ENCODE data around the gene TMEM127.
"Not testable (repeated sequence)": the region's sequence is repeated elsewhere in the genome, so short reads cannot be mapped to it uniquely, and the experiment has no call there.

The TMEM127 gene

GRCh38 chr2:96265840-96266679, at the start of gene TMEM127, which contains the start of gene CIAO1:
Gene TMEM127 (minus strand): TSS chr2:96265997. CDS start chr2:96265381, 616 bp downstream.
Gene CIAO1 (plus strand): TSS chr2:96266225. CDS start chr2:96266351, 126 bp downstream.
- DNase-seq (ENCODE audit: low read depth): peak; percentile 98

DNA sequence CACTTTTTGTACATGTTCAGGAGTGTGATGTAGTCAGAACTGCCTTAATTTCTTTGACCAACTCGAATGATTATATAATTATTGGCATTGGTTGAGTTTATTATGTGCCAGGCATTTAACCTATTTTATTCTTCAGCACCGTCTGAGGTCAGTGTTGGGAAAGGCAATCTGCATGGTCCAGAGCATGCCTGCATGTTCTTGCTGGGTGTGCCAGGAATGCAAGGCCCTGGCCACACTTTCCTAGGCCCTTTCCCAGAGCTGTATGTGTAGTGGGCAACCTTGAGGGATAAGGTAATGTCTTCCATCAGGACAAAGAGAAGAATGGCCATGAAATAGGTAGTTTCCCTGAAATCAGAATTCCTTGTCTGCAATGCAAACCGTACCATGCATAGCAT, 49.2 kb upstream of the TMEM127 start:
- no peak for DNase-seq (ENCODE audit: low read depth)

DNA sequence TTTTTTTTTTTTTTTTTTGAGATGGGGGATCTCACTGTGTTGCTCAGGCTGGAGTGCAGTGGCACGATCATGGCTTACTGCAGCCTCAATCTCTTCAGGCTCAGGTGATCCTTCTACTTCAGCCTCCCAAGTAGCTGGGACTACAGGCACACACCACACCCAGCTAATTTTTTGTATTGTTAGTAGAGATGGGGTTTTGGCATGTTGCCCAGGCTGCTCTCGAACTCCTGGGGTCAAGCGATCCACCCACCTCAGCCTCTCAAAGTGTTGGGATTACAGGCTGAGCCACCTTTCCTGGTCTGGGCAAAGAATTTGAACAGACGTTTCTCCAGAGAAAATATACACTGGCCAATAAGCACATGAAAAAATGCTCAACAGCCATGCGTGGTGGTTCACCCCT, 42.5 kb upstream of the TMEM127 start:
- DNase-seq (ENCODE audit: low read depth): no peak

GRCh38 chr2:96306370-96306769, 40.6 kb upstream of the TMEM127 start:
- DNase-seq (ENCODE audit: low read depth): no peak

DNA sequence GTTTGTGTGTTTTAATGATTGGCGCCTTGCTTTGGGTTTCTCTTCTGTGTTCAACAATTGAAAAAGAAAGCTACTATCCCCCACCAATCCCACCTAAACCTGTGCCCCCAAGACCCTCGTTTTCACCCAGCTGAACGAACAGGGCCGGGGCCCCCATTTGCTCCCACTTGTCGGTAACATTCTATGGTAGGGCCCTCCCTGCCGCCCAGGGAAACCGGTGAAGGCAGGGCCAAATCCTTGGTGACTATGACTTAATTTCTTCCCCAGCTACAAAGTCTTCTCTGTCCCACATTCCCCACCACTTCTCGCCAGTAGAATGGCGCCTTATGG, 40.1 kb upstream of the TMEM127 start:
- DNase-seq (ENCODE audit: low read depth): no peak

DNA sequence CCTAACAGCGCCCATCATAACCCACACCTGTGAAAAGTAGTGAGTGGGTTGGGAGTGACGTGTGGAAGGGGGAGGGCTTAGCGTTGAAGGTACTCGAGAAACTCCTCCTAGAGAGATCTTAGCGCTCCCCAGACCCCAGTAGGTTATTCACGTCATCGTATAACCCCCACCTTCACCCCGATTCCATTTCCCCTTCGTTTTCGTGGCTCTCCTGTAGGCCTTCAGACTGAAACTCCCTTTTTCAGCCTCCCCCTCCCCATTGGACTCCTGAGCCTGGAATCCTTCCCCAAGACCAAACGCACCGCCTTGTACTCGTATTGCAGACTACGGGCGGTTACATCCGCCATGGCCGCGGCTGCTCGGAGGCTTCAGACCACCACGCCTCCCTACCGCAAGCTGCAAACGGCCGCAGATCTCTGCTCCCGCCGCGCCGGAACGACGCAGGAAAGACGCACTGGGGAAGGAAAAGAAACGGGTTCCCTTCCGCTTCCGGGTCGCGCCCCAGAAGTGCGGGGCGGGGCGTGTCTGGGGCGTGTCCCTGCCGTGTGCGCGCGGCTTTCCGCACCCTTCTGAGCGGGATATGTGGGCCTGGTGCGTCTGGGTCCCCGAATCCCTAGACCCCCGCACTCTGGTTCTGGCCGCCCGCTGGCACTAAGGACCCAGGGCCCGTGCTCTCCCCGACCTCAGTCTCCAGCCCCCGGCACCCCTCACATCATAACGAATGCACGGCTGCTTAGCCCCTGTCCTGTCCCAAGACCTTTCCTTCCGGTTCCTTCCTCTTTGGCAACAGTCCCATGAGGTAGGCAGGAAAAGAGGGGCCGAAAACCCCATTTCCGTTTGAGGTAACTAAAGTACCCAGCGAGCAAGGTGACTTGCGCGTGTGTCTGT, 39.5 kb upstream of the TMEM127 start, which contains the start of gene SNRNP200:
TSS of gene SNRNP200 (minus strand) at position 456 of the 888 bp plus-strand sequence. CDS start at position 347, 109 bp downstream.
- peak; percentile 79 for DNase-seq (ENCODE audit: low read depth)

DNA sequence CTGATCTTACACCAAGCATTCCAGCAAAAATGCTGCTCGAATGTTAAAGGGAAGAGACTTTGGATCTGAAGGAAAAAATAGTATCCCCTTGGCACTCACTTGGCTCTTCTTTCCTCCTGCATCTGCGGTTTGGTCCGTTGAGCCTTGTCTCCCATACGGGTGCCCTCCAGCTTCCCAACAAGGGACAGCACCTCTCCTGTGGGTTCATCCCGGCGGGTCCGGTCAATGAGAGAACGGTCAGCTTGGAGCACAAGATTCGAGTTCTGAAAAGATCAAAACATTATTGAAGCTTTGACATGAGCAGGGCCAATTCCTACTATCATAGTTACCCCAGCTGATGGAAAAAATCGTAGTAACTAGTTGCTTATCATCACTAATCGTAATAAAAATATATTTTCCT, 38.8 kb upstream of the TMEM127 start:
- no peak for DNase-seq (ENCODE audit: low read depth)

DNA sequence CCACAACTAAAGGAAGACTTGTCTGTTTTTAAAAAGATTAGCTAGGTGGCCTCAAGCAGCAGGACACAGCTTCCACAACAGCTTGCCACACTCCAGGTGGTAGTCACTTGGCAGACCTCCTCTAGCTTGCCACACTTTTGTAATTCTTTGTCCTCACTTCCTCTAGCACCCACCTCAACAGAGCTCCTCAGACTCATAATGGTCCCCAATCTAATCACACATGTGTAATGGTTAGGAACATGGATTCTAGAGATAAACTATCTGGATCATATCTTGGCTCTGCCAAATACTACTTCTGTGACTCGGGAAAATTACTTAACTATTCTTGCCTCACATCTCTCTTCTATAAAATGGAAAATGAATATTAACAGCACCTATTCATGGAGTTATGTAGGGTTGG, 36.1 kb upstream of the TMEM127 start:
- DNase-seq (ENCODE audit: low read depth): no peak

DNA sequence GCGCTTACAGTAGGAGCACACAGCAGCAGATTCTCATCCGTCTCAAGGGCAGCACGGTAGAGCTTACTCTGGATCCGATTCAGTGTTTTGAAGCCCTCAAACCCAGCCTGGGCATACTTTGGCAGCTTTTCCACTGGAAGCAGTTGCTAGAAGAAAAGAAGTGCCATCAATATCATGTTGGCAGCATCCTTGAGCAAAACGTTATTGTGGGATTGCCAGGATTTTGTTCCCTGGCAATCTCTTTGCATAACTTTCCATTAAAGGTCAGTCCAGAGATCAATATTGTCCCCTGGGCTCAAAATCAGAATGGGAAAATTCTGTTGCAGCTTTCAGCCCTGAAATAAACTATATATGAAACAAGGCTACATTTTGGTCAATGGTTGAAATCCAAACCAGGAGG, 31.1 kb upstream of the TMEM127 start:
- no peak for DNase-seq (ENCODE audit: low read depth)

GRCh38 chr2:96294271-96294670, 28.5 kb upstream of the TMEM127 start:
- DNase-seq (ENCODE audit: low read depth): not testable (repeated sequence)

GRCh38 chr2:96291751-96292150, 26.0 kb upstream of the TMEM127 start:
- DNase-seq (ENCODE audit: low read depth): no peak

- no peak for DNase-seq (ENCODE audit: low read depth)
These were observed 21.6 kb upstream of the TMEM127 start for GRCh38 chr2:96287273-96287856.

GRCh38 chr2:96276787-96277499, 11.1 kb upstream of the TMEM127 start:
- DNase-seq (ENCODE audit: low read depth): no peak

GRCh38 chr2:96274355-96275056, 8.7 kb upstream of the TMEM127 start:
- no peak for DNase-seq (ENCODE audit: low read depth)

- no peak for DNase-seq (ENCODE audit: low read depth)
These were observed 8.0 kb upstream of the TMEM127 start for GRCh38 chr2:96273763-96274162.

DNA sequence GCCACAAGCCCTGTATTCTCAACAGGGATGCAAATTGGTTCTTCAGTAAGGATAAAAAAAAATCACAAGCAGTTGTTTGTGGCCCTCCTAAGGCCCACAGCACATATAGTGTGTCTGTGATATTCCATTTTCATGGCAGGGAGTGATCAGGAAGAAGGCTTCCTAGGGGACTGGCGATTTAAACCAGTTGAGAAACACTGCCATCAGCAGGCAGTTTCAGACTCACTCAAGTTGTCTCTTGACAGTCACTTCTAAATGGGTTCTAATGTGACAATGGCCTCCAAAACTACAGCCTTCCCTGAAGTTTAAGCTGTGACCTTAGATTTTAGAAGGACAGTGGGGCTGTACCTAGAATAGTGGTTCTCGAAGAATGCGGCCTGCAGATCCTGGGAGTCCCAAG, 6.2 kb upstream of the TMEM127 start:
- no peak for DNase-seq (ENCODE audit: low read depth)

DNA sequence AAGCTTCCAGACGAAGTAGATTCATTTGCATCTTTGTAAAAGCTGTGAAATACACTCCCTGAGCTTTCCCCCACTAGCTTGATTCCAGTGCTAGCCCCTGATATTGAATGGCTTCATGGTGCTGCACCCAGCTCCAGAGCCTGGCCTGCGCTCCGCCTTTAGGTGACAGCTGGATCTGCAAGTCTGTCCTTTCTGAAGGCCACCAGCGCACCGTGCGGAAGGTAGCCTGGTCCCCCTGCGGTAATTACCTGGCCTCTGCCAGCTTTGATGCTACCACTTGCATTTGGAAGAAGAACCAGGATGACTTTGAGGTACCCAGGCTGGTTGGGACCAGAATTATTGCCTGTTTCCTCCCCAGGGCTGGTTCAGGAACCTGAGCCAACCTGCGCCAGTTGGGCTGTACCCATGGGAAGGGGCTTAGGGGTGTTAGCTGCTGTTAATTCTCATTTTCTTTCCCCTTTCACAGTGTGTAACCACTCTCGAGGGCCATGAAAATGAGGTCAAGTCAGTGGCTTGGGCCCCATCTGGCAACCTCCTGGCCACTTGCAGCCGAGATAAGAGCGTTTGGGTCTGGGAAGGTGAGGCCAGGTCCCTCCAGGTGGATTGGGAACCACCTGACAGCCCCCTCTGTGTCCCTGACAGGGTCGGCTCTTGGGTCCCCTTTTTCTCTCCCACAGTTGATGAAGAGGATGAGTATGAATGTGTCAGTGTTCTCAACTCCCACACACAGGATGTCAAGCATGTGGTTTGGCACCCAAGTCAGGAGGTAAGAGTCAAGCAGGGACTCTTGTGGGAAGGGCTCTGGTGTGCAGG, 1.6 kb upstream of the TMEM127 start:
- DNase-seq (ENCODE audit: low read depth): no peak

- DNase-seq (ENCODE audit: low read depth): peak; percentile 24
These were observed 403 bp downstream of the TMEM127 start for GRCh38 chr2:96265349-96265839.

- DNase-seq (ENCODE audit: low read depth): peak; percentile 14
These were observed 995 bp downstream of the TMEM127 start for GRCh38 chr2:96264656-96265348.

DNA sequence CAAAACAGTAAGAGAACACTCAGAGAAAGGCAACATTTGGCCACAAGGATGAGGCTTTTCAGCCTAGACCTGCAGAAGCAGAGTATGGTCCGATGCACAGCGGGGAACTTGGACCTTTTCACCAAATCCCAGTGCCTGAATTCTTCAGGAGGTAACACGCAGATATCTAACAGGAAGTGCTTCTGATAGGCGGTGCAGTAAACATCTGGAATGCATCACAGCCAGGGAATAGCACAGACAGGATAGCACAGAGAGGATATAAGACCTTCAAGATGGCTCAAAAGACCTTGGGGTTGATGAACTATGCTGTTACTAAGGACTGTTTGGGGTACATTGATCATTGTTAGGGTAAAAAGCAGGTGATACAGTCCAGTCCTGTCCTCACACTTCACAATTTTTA, 1.7 kb downstream of the TMEM127 start:
- DNase-seq (ENCODE audit: low read depth): no peak

All from stimulated activated CD8-positive, alpha-beta memory T cell treated with anti-CD3 and anti-CD28 coated beads, Interleukin-12 subunit alpha, Interleukin-12 subunit beta, amount 100 ng/mL, for 4 hours (primary cell).